ENCODE measurements around the gene REPS1. TPM values are rescaled to one million over a fixed set of nuclear protein-coding genes. Genes with fewer than 3 reads are reported as not detected.

REPS1 gene, protein sequence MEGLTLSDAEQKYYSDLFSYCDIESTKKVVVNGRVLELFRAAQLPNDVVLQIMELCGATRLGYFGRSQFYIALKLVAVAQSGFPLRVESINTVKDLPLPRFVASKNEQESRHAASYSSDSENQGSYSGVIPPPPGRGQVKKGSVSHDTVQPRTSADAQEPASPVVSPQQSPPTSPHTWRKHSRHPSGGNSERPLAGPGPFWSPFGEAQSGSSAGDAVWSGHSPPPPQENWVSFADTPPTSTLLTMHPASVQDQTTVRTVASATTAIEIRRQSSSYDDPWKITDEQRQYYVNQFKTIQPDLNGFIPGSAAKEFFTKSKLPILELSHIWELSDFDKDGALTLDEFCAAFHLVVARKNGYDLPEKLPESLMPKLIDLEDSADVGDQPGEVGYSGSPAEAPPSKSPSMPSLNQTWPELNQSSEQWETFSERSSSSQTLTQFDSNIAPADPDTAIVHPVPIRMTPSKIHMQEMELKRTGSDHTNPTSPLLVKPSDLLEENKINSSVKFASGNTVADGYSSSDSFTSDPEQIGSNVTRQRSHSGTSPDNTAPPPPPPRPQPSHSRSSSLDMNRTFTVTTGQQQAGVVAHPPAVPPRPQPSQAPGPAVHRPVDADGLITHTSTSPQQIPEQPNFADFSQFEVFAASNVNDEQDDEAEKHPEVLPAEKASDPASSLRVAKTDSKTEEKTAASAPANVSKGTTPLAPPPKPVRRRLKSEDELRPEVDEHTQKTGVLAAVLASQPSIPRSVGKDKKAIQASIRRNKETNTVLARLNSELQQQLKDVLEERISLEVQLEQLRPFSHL
- total RNA-seq = 10 to 100 TPM; 36.0 to 65.6 (median 44.5) TPM
- polyA plus RNA-seq = 10 to 100 TPM; 20.4 to 41.0 TPM
- long read RNA-seq, donor 1, partial matches to known transcripts = 48 of 59 reads
- long read RNA-seq, donor 1, other reads (novel, unspliced or antisense) = 11 of 59 reads
- long read RNA-seq, donor 2, full-length matches to known transcripts = 12 of 19 reads
- long read RNA-seq, donor 2, partial matches to known transcripts = 7 of 19 reads
- long read RNA-seq, donor 2, other reads (novel, unspliced or antisense) = 0 of 19 reads
- long read RNA-seq, donor 3, full-length matches to known transcripts = 56 of 105 reads
- long read RNA-seq, donor 3, partial matches to known transcripts = 29 of 105 reads
- long read RNA-seq, donor 3, other reads (novel, unspliced or antisense) = 20 of 105 reads

DNA sequence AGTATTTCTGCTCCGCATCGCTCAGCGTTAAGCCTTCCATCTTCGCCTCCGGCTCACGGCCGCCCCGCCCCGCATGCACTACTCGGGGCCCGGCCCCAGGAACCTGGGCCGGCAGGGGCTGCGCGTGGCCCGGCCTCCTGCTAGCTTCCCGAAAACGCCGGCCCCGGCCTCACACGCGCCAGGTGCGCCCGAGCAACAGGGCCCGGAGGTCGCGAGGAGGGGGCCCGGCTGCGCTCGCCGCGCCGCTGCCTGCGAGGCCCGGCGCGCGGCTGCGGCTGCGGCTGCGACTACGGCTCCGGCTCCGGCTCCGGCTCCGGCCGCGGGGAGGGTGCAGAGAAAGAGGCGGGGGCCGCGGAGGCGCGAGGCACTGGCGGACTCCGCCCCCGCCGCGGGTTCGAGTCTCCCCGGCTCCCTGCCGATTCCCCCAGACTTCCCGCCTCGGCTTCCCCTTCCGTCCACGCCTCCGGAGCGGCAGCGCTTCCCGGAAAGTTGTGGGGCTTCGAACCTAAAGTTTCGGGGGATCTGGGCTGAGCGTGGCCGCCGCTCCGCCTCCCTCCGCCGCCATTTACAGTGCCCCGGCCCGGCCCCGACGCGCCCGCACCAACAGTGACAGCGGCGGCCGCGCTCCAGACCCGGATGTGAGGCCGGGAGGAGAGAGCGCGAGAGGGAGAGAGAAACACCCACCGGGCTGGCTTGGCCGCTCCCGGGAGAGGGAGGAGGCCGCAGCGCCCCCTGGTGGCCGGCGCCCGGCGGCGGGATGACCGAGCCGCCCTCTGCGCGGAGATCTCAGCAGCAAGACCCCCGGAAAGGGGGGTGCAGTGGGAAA lies at the start of gene REPS1:
Gene REPS1, minus strand, starts transcription at position 611 of the 826 bp plus-strand sequence. Its CDS starts 571 bp downstream, at position 40.
- TF ChIP-seq EP300 (IDR thresholded peaks at IDR 0.05) = no peak
- TF ChIP-seq, protein P1, sequence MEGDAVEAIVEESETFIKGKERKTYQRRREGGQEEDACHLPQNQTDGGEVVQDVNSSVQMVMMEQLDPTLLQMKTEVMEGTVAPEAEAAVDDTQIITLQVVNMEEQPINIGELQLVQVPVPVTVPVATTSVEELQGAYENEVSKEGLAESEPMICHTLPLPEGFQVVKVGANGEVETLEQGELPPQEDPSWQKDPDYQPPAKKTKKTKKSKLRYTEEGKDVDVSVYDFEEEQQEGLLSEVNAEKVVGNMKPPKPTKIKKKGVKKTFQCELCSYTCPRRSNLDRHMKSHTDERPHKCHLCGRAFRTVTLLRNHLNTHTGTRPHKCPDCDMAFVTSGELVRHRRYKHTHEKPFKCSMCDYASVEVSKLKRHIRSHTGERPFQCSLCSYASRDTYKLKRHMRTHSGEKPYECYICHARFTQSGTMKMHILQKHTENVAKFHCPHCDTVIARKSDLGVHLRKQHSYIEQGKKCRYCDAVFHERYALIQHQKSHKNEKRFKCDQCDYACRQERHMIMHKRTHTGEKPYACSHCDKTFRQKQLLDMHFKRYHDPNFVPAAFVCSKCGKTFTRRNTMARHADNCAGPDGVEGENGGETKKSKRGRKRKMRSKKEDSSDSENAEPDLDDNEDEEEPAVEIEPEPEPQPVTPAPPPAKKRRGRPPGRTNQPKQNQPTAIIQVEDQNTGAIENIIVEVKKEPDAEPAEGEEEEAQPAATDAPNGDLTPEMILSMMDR (IDR thresholded peaks at IDR 0.05) = peak; percentile 89 to 100 (median 96)
- peak; percentile 39 for TF ChIP-seq POLR2A (IDR thresholded peaks at IDR 0.05)
- Histone ChIP-seq H3K36me3 (no peaks in the 10 kb centered on the region), H3K27ac (peak within 1 kb of the TSS; percentile 37 to 63), H3K9me3 (no peaks in the 10 kb centered on the region), H3K27me3 (no peaks in the 10 kb centered on the region), H3K4me3 (peak within 1 kb of the TSS; percentile 83), H3K4me1 (ENCODE audit: insufficient read depth) (peaks cover 6% of the 10 kb centered on the region)
- WGBS, 3 donors = 0 to 1% (median 0%) methylated on average over 75 to 105 of the region's 105 CpGs
- peak; percentile 86 to 95 (median 92) for DNase-seq
- intact Hi-C loops (cut with DNase I) = loop anchor here in 3 of 4 donors (5.0 to 10.0 kb wide), 2 partner anchors 171 to 173 kb away; no protein-coding TSS in a partner anchor

DNA sequence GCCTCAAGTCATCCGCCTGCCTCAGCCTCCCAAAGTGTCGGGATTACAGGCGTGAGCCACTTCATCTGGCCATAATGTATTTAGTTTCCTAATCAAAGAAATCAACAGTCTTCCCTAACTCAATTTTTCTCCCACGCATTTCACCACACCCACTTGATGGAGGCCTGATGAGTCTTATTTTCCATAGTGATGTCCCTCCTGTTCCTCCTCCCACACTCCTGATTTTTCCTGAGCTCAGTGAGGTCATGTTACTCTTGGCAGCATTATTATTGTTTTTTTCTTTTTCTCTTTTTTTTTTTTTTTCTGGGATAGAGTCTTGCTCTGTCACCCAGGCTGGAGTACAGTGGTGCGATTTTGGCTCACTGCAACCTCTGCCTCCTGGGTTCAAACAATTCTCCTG lies 49.4 kb upstream of the REPS1 start:
- WGBS, 3 donors = 59 to 76% (median 68%) methylated on average over 5 of the region's 5 CpGs

DNA sequence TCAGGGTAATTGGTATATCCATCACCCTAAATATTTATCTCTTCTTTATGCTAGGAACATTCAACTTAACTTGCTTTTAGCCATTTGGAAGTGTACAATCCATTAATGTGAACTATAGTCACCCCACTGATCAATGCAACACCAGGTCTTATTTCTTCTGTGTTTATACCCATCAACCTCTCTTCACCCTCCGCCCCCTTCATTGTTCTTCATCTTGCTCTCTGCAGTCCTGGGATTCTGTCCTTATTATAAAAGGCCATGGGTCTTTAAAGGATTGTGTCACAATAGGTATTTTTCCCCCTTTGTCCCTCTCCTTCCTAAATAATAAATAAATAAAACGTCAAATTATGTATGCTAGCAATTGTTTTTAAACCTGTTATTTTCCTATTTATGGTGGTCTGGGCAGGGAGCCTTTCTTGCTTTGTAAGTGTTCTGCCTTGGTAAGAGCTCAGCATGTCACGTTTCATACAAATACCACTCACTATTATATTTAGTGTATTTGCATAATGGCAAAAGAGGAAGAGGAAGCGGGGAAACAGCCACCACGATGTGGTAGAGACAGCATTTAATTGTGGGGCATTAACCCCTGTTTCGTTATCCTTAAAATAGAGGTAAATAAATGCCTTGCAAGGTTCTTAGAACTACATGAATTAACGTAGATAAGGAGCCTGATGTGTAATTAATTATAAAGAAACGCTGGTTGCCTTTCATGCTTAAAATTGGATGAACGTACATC lies 42.3 kb upstream of the REPS1 start:
- Histone ChIP-seq H3K36me3 (no peaks in the 10 kb centered on the region), H3K9me3 (no peaks in the 10 kb centered on the region), H3K4me3 (no peak overlapping the region), H3K27me3 (no peaks in the 10 kb centered on the region), H3K4me1 (ENCODE audit: insufficient read depth) (no peaks in the 10 kb centered on the region), H3K27ac (no peak overlapping the region)
- DNase-seq = no peak
- no peak for TF ChIP-seq POLR2A (IDR thresholded peaks at IDR 0.05)
- no peak for TF ChIP-seq EP300 (IDR thresholded peaks at IDR 0.05)
- 73 to 81% (median 76%) methylated on average over 9 of the region's 9 CpGs for WGBS, 3 donors
- intact Hi-C loops (cut with DNase I) = no loop called here

More for the DNA sequence above, 49.4 kb upstream of the REPS1 start:
- intact Hi-C loops (cut with DNase I) = no loop called here
- no peak overlapping the region for H3K27ac ChIP-seq
- H3K4me3 ChIP-seq = no peak overlapping the region
- H3K9me3 ChIP-seq = no peaks in the 10 kb centered on the region
- H3K27me3 ChIP-seq = no peaks in the 10 kb centered on the region
- H3K4me1 ChIP-seq (ENCODE audit: insufficient read depth) = no peaks in the 10 kb centered on the region
- TF ChIP-seq POLR2A (IDR thresholded peaks at IDR 0.05) (no peak), EP300 (IDR thresholded peaks at IDR 0.05) (no peak)
- TF ChIP-seq, protein P1 (IDR thresholded peaks at IDR 0.05) = no peak
- no peak for DNase-seq
- no peaks in the 10 kb centered on the region for H3K36me3 ChIP-seq

Measured in ovary (tissue), 10 donors.